Measurements from ENCODE around the gene EFL1.

DNA sequence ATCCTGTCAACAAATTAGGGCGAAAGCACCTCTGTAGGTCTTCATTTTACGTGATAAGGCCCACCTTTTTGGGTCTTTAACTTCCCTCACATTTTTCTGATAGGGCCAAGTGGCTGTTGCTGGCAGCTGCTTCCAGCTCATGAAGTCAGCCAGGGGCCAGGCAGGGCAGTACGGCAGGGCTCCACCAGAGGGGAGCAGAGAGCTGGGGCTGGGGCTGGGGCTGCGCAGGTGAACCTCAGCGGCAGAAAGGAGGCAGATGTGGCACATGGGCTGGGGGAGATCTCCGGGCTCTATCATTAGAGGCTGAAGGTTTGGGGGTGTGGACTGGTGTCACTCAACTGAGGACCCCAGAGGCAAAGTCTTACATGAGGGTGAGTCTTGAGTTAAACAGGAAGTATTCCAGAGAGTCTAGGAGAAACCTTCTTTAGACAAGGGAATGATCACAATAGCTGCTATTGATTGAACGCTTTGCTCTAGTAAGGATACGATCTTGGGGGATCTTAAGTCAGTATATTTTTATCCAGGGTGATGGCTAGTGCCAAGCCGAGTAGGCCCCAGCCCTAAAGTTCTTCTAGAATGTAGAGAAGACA is 153.9 kb downstream of the EFL1 start:
- TF ChIP-seq CEBPB (IDR thresholded peaks at IDR 0.05; ENCODE audit: low read depth, low read length): no peak
- TF ChIP-seq JUND (IDR thresholded peaks at IDR 0.05; ENCODE audit: low read length): no peak
- TF ChIP-seq POLR2A (IDR thresholded peaks at IDR 0.05; ENCODE audit: control extremely low read depth in 1 of 2, low read depth in 2 of 2, low read length in 2 of 2): no peak
- no peak for TF ChIP-seq CREB1 (IDR thresholded peaks at IDR 0.05)
- TF ChIP-seq, protein P1, sequence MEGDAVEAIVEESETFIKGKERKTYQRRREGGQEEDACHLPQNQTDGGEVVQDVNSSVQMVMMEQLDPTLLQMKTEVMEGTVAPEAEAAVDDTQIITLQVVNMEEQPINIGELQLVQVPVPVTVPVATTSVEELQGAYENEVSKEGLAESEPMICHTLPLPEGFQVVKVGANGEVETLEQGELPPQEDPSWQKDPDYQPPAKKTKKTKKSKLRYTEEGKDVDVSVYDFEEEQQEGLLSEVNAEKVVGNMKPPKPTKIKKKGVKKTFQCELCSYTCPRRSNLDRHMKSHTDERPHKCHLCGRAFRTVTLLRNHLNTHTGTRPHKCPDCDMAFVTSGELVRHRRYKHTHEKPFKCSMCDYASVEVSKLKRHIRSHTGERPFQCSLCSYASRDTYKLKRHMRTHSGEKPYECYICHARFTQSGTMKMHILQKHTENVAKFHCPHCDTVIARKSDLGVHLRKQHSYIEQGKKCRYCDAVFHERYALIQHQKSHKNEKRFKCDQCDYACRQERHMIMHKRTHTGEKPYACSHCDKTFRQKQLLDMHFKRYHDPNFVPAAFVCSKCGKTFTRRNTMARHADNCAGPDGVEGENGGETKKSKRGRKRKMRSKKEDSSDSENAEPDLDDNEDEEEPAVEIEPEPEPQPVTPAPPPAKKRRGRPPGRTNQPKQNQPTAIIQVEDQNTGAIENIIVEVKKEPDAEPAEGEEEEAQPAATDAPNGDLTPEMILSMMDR (IDR thresholded peaks at IDR 0.05; ENCODE audit: control extremely low read depth in 1 of 3, insufficient read depth in 1 of 3, low read depth in 1 of 3, low read length in 3 of 3): peak; percentile 88 to 93 (median 91)
